T-helper 1 cell (primary cell): ENCODE data around the gene MAP4K3.
A peak's percentile ranks its signal among the peaks of the same experiment; 100 is the strongest.
"Not testable (repeated sequence)": the region's sequence is repeated elsewhere in the genome, so short reads cannot be mapped to it uniquely, and the experiment has no call there.

Experiments
- DNase-seq, 5 donors: peaks; one replicate each; pipeline ENCODE4 v3.0.0-alpha.2; 2012 to 2020

MAP4K3 gene

GRCh38 chr2:39300044-39300978, 136.8 kb downstream of the MAP4K3 start:
- no peak for DNase-seq

- no peak for DNase-seq
Measured at GRCh38 chr2:39290433-39290832, 146.7 kb downstream of the MAP4K3 start.

GRCh38 chr2:39289609-39290008, 147.5 kb downstream of the MAP4K3 start:
- DNase-seq = no peak

GRCh38 chr2:39283561-39283960, 153.5 kb downstream of the MAP4K3 start:
- no peak for DNase-seq

GRCh38 chr2:39281391-39281790, 155.7 kb downstream of the MAP4K3 start:
- no peak for DNase-seq

GRCh38 chr2:39275016-39275415, 162.1 kb downstream of the MAP4K3 start:
- no peak for DNase-seq

GRCh38 chr2:39269941-39270340, 167.1 kb downstream of the MAP4K3 start:
- no peak for DNase-seq

GRCh38 chr2:39266916-39267434, 170.1 kb downstream of the MAP4K3 start:
- no peak for DNase-seq

GRCh38 chr2:39266139-39266805, 170.8 kb downstream of the MAP4K3 start:
- DNase-seq = peak in 1 of 5 donors; percentile 62

- no peak for DNase-seq
Measured at GRCh38 chr2:39265315-39265714, 171.8 kb downstream of the MAP4K3 start.

GRCh38 chr2:39264733-39265132, 172.4 kb downstream of the MAP4K3 start:
- no peak for DNase-seq

GRCh38 chr2:39260087-39260486, 177.0 kb downstream of the MAP4K3 start:
- no peak for DNase-seq

- DNase-seq = no peak
Measured at GRCh38 chr2:39256040-39256439, 181.0 kb downstream of the MAP4K3 start.

GRCh38 chr2:39252888-39253518, 184.1 kb downstream of the MAP4K3 start:
- no peak for DNase-seq

GRCh38 chr2:39247512-39248043, 189.5 kb downstream of the MAP4K3 start:
- DNase-seq = no peak

- no peak for DNase-seq
Measured at GRCh38 chr2:39246382-39246980, 190.6 kb downstream of the MAP4K3 start.

- DNase-seq = peak in 2 of 5 donors; percentile 10 to 42
Measured at GRCh38 chr2:39244963-39245625, 192.0 kb downstream of the MAP4K3 start.

GRCh38 chr2:39244241-39244862, 192.7 kb downstream of the MAP4K3 start:
- DNase-seq = not testable (repeated sequence)

- peak in 3 of 5 donors; percentile 11 to 22 (median 21) for DNase-seq
Measured at GRCh38 chr2:39243469-39244123, 193.5 kb downstream of the MAP4K3 start, which contains the start of gene CDKL4. Gene CDKL4, minus strand, starts transcription at chr2:39243970.

- DNase-seq = no peak
Measured at GRCh38 chr2:39241588-39241987, 195.5 kb downstream of the MAP4K3 start.

GRCh38 chr2:39240758-39241157, 196.3 kb downstream of the MAP4K3 start:
- no peak for DNase-seq
